ENCODE results near the gene SUFU. TPM values are rescaled to one million over a fixed set of nuclear protein-coding genes. Genes with fewer than 3 reads are reported as not detected.

The SUFU gene
- total and polyA plus RNA-seq, 9 donors = 4.6 to 19.1 (median 14.2) TPM

- WGBS, 3 donors = 43 to 50% (median 47%) methylated on average over 7 of the region's 7 CpGs
- DNase-seq = peak in 1 of 5 donors; percentile 49
- Histone ChIP-seq H3K36me3 (no peaks in the 10 kb centered on the region), H3K9me3 (no peaks in the 10 kb centered on the region), H3K27me3 (no peaks in the 10 kb centered on the region), H3K4me1 (ENCODE audit: insufficient read depth) (peaks cover 6% of the 10 kb centered on the region), H3K4me3 (no peak overlapping the region), H3K27ac (no peak overlapping the region)
- TF ChIP-seq POLR2A (IDR thresholded peaks at IDR 0.05) = no peak
- no peak for TF ChIP-seq EP300 (IDR thresholded peaks at IDR 0.05)
- TF ChIP-seq CTCF (IDR thresholded peaks at IDR 0.05) = no peak
- intact Hi-C loops (cut with DNase I) = loop anchor here in 2 of 4 donors (2.0 to 5.0 kb wide), 2 partner anchors 38 to 69 kb away; no protein-coding TSS in a partner anchor
Measured at GRCh38 chr10:102599565-102600327, 96.0 kb downstream of the SUFU start.

GRCh38 chr10:102600816-102601215 is 97.0 kb downstream of the SUFU start:
- no peaks in the 10 kb centered on the region for H3K36me3 ChIP-seq
- no peaks in the 10 kb centered on the region for H3K9me3 ChIP-seq
- 86 to 89% (median 86%) methylated on average over 6 of the region's 6 CpGs for WGBS, 3 donors
- intact Hi-C loops (cut with DNase I) = loop anchor here in 1 of 4 donors (5.0 kb wide), 1 partner anchor 36 kb away; no protein-coding TSS in a partner anchor
- TF ChIP-seq EP300 (IDR thresholded peaks at IDR 0.05) (no peak), CTCF (IDR thresholded peaks at IDR 0.05) (no peak), POLR2A (IDR thresholded peaks at IDR 0.05) (no peak)
- H3K27ac ChIP-seq = no peak overlapping the region
- no peak for DNase-seq
- H3K4me1 ChIP-seq (ENCODE audit: insufficient read depth) = peaks cover 6% of the 10 kb centered on the region
- H3K4me3 ChIP-seq = no peak overlapping the region
- H3K27me3 ChIP-seq = no peaks in the 10 kb centered on the region

DNA sequence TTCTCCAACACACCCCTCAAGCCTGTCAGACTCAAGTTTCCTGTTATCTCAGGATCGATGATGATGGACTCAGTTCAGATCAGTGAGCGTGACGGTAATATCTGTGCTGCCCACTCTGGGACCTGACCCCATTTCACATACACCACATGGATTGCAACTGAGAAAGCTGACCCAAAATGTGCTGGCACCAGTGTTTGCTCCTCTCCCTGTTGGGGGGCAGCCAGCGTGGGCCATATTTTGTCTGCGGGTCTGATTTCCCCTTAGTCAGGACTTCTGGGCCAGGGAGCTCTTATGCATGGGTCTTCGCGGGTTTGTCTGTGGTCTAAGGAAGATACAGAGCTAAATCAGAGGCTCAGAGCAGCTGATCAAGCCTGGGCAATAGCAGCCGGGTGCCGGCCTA is 97.9 kb downstream of the SUFU start:
- Histone ChIP-seq H3K4me3 (no peak overlapping the region), H3K27me3 (no peaks in the 10 kb centered on the region), H3K27ac (peak overlapping the region; percentile 61 to 81), H3K36me3 (no peaks in the 10 kb centered on the region), H3K9me3 (no peaks in the 10 kb centered on the region), H3K4me1 (ENCODE audit: insufficient read depth) (peaks cover 6% of the 10 kb centered on the region)
- WGBS, 3 donors = 42 to 79% (median 66%) methylated on average over 9 of the region's 9 CpGs
- peak in 1 of 5 donors; percentile 56 for DNase-seq
- TF ChIP-seq EP300 (IDR thresholded peaks at IDR 0.05) (no peak), CTCF (IDR thresholded peaks at IDR 0.05) (no peak), POLR2A (IDR thresholded peaks at IDR 0.05) (no peak)
- intact Hi-C loops (cut with DNase I) = loop anchor here in 1 of 4 donors (5.0 kb wide), 1 partner anchor 36 kb away; no protein-coding TSS in a partner anchor

GRCh38 chr10:102602272-102603045 is 98.7 kb downstream of the SUFU start:
- Histone ChIP-seq H3K4me3 (no peak overlapping the region), H3K9me3 (no peaks in the 10 kb centered on the region), H3K4me1 (ENCODE audit: insufficient read depth) (peaks cover 6% of the 10 kb centered on the region), H3K36me3 (no peaks in the 10 kb centered on the region), H3K27ac (peak overlapping the region; percentile 61 to 81), H3K27me3 (no peaks in the 10 kb centered on the region)
- DNase-seq = peak in 3 of 5 donors; percentile 54 to 79 (median 56)
- TF ChIP-seq CTCF (IDR thresholded peaks at IDR 0.05) = no peak
- TF ChIP-seq EP300 (IDR thresholded peaks at IDR 0.05) = peak; percentile 81
- TF ChIP-seq POLR2A (IDR thresholded peaks at IDR 0.05) = peak; percentile 28
- 22 to 35% (median 30%) methylated on average over 4 of the region's 4 CpGs for WGBS, 3 donors
- intact Hi-C loops (cut with DNase I) = loop anchor here in 1 of 4 donors (5.0 kb wide), 1 partner anchor 35 kb away; no protein-coding TSS in a partner anchor
